Motor neuron (in vitro differentiated cells): Measurements from ENCODE around the gene FAM13A. TPM values are rescaled to one million over a fixed set of nuclear protein-coding genes. Genes with fewer than 3 reads are reported as not detected.
A peak's percentile ranks its signal among the peaks of the same experiment; 100 is the strongest.

Experiments
- ATAC-seq, 8 experiments: fragments of 200-7000 bp; cut with Tn5 transposase; replicated peaks in 6 of 8; 2 replicates each; pipeline ENCODE4 v1.8.0; 2021; ENCODE audit warnings: mild to moderate bottlenecking in 8 of 8, moderate library complexity in 8 of 8
- H3K27ac ChIP-seq, 2 donors: fragments of 250-450 bp; sonication (Bioruptor Pico); 2 replicates each; pipeline ENCODE4 v1.9.0; 2021; ENCODE audit warnings: antibody characterized with exemption in 2 of 2, mild to moderate bottlenecking in 2 of 2, moderate library complexity in 1 of 2
- H3K4me1 ChIP-seq, 2 donors: fragments of 250-450 bp; sonication (Bioruptor Pico); replicated peaks in 1 of 2; 2 replicates each; pipeline ENCODE4 v1.6.1; 2021; ENCODE audit warnings: antibody characterized with exemption in 2 of 2, mild to moderate bottlenecking in 2 of 2, moderate library complexity in 1 of 2
- H3K4me3 ChIP-seq, 5 donors: fragments of 250-450 bp; sonication (Bioruptor Pico); 2 replicates each; pipeline ENCODE4 v1.9.0; 2021; ENCODE audit warnings: antibody characterized with exemption in 5 of 5, mild to moderate bottlenecking in 5 of 5, moderate library complexity in 4 of 5
- WGBS, 10 experiments: fragments of 450-650 bp; shearing (Covaris generic); methylation state at CpG; one replicate each; pipeline ENCODE4 v1.0.0; 2022; 5-methylcytosine and 5-hydroxymethylcytosine counted together
- in situ Hi-C, 9 experiments: fragments of 400-800 bp; cut with MboI; loops; one replicate each; pipeline ENCODE4 v1.15.0; 2021; ENCODE audit warnings: low sequenced_read_pairs in 9 of 9, low pct_unique_long_range_greater_than_20kb in 2 of 9; ENCODE audit not compliant: unreplicated experiment in 9 of 9
- total RNA-seq, 8 experiments: library from RNA; unstranded; fragments of 300-600 nt; gene quantifications; 2 replicates each; pipeline versions ENCODE4 v1.2.3 to v1.2.4, GENCODE V29; 2022

FAM13A gene
- total RNA-seq, 8 experiments from 2014 or later = 8.0 to 52.2 (median 16.1) TPM

DNA sequence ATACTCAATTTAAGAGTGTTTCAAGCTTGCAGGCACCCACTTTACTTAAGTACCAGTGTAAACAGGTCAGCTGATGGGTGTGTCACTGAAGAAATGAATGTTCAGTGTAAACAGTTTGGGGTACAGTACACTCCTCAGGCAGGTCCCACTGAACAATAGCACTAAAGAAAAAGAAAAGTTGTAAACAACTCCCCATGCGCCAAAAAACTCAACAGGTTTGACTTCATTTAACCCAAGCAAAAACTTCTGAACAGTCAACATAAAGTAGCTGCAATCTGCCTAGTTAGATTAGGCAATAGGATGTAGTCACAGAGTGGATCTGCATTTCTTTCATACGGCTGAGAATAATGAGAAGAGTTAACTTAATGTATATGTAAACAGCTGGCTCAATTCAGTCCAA is 93.2 kb downstream of the FAM13A start:
- Histone ChIP-seq H3K4me3 (no peak overlapping the region), H3K4me1 (no peaks in the 10 kb centered on the region), H3K27ac (no peak overlapping the region)
- ATAC-seq = peak in 3 of 8 experiments; percentile 61 to 78 (median 67)
- in situ Hi-C loops = no loop called here
- whole genome bisulfite sequencing, 10 experiments = 33 to 87% (median 72%) methylated on average over 1 to 2 of the region's 2 CpGs; no CpG with 5 or more reads in 4 of the 10 experiments

DNA sequence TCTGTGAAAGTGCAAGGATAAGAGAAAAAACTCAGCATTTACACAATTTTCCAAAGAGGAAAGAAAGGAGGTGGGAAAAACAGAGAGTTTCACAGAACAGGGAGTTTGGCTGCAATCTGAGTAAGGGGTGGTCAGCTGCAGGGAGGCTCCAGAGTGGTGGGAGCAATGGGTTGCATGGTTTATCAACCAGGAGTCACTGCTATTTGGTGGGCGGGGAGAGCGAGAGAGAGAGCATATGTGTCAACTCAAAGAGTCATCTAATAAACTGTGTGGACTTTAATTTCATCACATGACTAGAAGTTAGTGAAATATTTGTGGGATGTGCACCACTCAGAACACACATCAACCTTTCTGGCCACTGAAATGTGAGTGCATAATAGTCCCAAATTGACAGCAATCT is 94.6 kb downstream of the FAM13A start:
- H3K27ac ChIP-seq = no peak overlapping the region
- no peak for ATAC-seq
- no peak overlapping the region for H3K4me3 ChIP-seq
- in situ Hi-C loops = no loop called here
- 84 to 100% (median 94%) methylated on average over 1 to 2 of the region's 2 CpGs; no CpG with 5 or more reads in 5 of the 10 experiments for WGBS, 10 experiments
- H3K4me1 ChIP-seq = no peaks in the 10 kb centered on the region

DNA sequence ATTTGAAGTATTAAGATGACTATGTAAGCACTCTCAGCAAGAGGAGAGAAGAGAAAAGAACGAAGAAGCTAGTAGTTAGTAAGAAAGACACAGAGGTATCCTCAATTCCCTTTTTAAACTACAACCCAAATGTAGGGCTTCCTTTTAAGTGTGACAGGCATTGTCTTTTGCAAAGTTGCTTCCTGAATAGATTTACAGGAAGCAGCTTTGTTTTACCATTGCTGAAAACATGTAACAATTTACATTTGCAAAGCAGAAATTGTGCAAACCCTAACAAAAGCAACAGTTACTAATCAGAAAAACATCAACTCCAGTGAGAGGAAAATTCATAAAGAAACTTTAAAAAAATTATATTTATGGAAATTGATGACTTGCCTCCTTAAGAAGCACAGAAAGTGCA is 96.4 kb downstream of the FAM13A start:
- no peaks in the 10 kb centered on the region for H3K4me1 ChIP-seq
- in situ Hi-C loops = no loop called here
- WGBS, 10 experiments = 33 to 100% (median 67%) methylated on average over 1 of the region's 1 CpG; no CpG with 5 or more reads in 3 of the 10 experiments
- H3K4me3 ChIP-seq = no peak overlapping the region
- H3K27ac ChIP-seq = no peak overlapping the region
- peak in 2 of 8 experiments; percentile 33 to 44 for ATAC-seq

DNA sequence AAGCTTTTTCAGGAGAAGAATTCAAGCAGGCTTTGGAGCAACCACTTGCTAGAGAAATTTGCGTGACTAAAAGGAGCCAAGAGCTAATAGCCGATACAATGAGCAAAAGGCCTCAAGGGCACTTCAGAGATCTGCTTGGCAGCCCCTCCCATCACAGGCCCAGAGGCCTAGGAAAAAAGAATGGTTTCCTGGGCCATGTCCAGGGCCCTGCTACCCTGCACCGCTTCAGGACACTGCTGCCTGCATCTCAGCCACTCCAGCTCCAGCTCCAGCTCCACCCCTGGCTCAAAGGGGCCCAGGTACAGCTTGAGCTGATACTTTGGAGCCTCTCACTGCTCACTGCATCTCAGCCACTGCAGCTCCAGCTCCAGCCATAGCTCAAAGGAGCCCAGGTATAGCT is 98.9 kb downstream of the FAM13A start:
- peak in 2 of 8 experiments; percentile 77 to 80 for ATAC-seq
- in situ Hi-C loops = no loop called here
- WGBS, 10 experiments = 34 to 100% (median 88%) methylated on average over 1 to 3 of the region's 3 CpGs

GRCh38 chr4:88957570-88957969 is 99.4 kb downstream of the FAM13A start:
- no peak overlapping the region for H3K27ac ChIP-seq
- no peaks in the 10 kb centered on the region for H3K4me1 ChIP-seq
- WGBS, 10 experiments = 25 to 100% (median 83%) methylated on average over 1 to 2 of the region's 2 CpGs
- in situ Hi-C loops = no loop called here
- ATAC-seq = no peak
- H3K4me3 ChIP-seq = no peak overlapping the region

More for the DNA sequence above, 98.9 kb downstream of the FAM13A start:
- H3K4me1 ChIP-seq = no peaks in the 10 kb centered on the region
- no peak overlapping the region for H3K4me3 ChIP-seq
- no peak overlapping the region for H3K27ac ChIP-seq

GRCh38 chr4:88955580-88956380 is 101.2 kb downstream of the FAM13A start:
- H3K27ac ChIP-seq = no peak overlapping the region
- no peak overlapping the region for H3K4me3 ChIP-seq
- WGBS, 10 experiments = 44 to 100% (median 84%) methylated on average over 1 to 3 of the region's 3 CpGs; no CpG with 5 or more reads in 1 of the 10 experiments
- in situ Hi-C loops = no loop called here
- no peak for ATAC-seq
- H3K4me1 ChIP-seq = no peaks in the 10 kb centered on the region

GRCh38 chr4:88953400-88953799 is 103.6 kb downstream of the FAM13A start:
- WGBS, 10 experiments = 100% methylated on average over 1 to 2 of the region's 2 CpGs; no CpG with 5 or more reads in 8 of the 10 experiments
- in situ Hi-C loops = no loop called here
- Histone ChIP-seq H3K4me3 (no peak overlapping the region), H3K27ac (no peak overlapping the region), H3K4me1 (no peaks in the 10 kb centered on the region)
- ATAC-seq = peak in 1 of 8 experiments; percentile 40

- H3K4me1 ChIP-seq = no peaks in the 10 kb centered on the region
- in situ Hi-C loops = no loop called here
- no peak overlapping the region for H3K4me3 ChIP-seq
- H3K27ac ChIP-seq = no peak overlapping the region
- 29 to 100% (median 83%) methylated on average over 1 to 3 of the region's 3 CpGs; no CpG with 5 or more reads in 1 of the 10 experiments for WGBS, 10 experiments
- no peak for ATAC-seq
Measured at GRCh38 chr4:88952081-88952480, 104.9 kb downstream of the FAM13A start.

DNA sequence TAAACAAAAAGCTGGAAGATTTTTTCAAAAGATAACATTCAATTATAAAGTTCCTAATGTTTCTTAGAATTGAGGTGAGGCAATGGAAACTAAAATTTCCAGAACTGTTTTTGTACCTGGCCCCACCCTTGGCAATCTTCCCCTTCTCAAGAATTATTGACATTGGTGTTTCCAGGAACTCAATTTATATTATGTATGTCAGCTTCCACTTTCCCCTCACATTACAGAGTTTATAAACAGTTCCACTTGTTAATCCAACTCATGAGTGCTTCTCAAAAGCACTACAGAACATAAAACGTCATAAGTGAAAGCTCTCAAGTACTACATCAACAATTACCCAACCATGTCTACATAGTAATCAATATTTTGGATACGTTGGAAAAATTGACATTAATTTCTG is 107.4 kb downstream of the FAM13A start:
- no peaks in the 10 kb centered on the region for H3K4me1 ChIP-seq
- 57 to 100% (median 90%) methylated on average over 1 to 2 of the region's 2 CpGs; no CpG with 5 or more reads in 1 of the 10 experiments for WGBS, 10 experiments
- ATAC-seq = no peak
- no peak overlapping the region for H3K4me3 ChIP-seq
- in situ Hi-C loops = no loop called here
- H3K27ac ChIP-seq = no peak overlapping the region

GRCh38 chr4:88940506-88940905 is 116.5 kb downstream of the FAM13A start:
- no peak for ATAC-seq
- Histone ChIP-seq H3K27ac (no peak overlapping the region), H3K4me1 (no peaks in the 10 kb centered on the region), H3K4me3 (no peak overlapping the region)
- in situ Hi-C loops = no loop called here
- 53 to 100% (median 90%) methylated on average over 1 to 2 of the region's 2 CpGs; no CpG with 5 or more reads in 1 of the 10 experiments for WGBS, 10 experiments

GRCh38 chr4:88939697-88940096 is 117.3 kb downstream of the FAM13A start:
- in situ Hi-C loops = no loop called here
- H3K4me3 ChIP-seq = no peak overlapping the region
- ATAC-seq = no peak
- H3K27ac ChIP-seq = no peak overlapping the region
- no peaks in the 10 kb centered on the region for H3K4me1 ChIP-seq
- WGBS, 10 experiments = 60 to 100% (median 80%) methylated on average over 1 to 3 of the region's 3 CpGs; no CpG with 5 or more reads in 3 of the 10 experiments

DNA sequence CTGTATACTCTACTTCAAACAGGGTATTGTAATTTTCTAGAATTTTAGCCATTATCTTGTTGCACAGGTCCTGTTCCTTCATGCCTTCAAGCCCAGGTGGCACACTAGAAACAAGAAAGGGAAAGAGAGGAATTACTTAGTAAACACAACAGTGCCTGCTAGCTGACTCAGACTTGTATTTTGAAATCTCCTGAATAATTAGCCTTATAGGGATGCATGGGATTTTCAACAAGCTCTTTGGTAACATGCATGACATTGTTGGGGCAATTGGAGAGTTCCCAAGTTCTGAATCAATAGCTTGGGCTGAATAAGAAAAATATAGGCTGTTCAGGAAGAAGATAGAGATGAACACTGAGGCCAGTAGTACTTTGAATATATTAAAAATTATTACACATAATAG is 118.8 kb downstream of the FAM13A start:
- Histone ChIP-seq H3K27ac (no peak overlapping the region), H3K4me1 (no peaks in the 10 kb centered on the region), H3K4me3 (no peak overlapping the region)
- in situ Hi-C loops = no loop called here
- ATAC-seq = peak in 5 of 8 experiments; percentile 44 to 97 (median 87)

- Histone ChIP-seq H3K27ac (no peak overlapping the region), H3K4me3 (no peak overlapping the region), H3K4me1 (no peaks in the 10 kb centered on the region)
- in situ Hi-C loops = no loop called here
- 80 to 100% (median 92%) methylated on average over 1 to 2 of the region's 2 CpGs; no CpG with 5 or more reads in 3 of the 10 experiments for WGBS, 10 experiments
- ATAC-seq = no peak
Measured at GRCh38 chr4:88937081-88937480, 119.9 kb downstream of the FAM13A start.
